ENCODE measurements around the gene NUDT16L1. TPM values are rescaled to one million over a fixed set of nuclear protein-coding genes. Genes with fewer than 3 reads are reported as not detected.
A peak's percentile ranks its signal among the peaks of the same experiment; 100 is the strongest.

The NUDT16L1 gene
- polyA plus RNA-seq, 1 experiment: 25.2 TPM

DNA sequence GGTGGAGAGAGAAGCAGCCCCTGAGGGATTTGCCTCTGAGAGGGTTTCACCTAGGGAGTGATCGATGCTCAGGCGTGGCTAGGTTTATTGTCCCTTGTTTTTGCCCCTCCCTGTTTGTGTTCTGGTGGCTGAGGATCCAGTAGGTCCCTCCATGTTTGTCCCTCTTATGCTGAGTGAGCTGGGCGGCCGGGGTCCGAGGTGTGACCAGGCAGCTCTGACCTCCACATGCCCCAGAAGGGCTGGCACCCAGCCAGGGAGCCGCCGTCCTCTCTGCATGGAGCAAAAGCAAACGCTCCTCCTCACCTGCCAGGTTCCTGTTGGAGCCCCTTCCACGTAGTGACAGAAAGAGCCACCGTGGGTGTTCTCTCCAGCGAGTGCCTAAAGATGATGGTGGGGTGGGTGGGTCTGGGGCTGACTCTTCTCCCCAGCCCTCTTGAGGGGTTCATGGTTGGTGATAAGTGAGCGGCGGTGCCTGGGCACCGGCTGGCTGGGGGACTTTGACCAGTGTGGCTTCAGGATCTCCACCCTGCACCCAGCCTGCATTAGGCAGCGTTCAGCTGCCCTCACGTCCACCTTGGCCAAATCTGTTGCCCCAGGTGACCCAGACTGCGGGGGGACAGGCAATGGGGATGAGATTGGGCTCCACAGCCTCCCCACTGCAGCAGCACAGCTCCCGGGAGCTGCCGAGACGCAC is 14.1 kb upstream of the NUDT16L1 start:
- no peak overlapping the region; the same call in 1 of the 2 replicates for H3K4me3 ChIP-seq (ENCODE audit: low read depth, low read length)
- no peaks in the 10 kb centered on the region; the same call in 1 of the 2 replicates for H3K9me3 ChIP-seq (ENCODE audit: control insufficient read depth, insufficient read depth, low read length)
- no peaks in the 10 kb centered on the region for H3K27me3 ChIP-seq (ENCODE audit: control insufficient read depth, insufficient read depth, low read length)
- POLR2A ChIA-PET: no interaction called here
- no peak for DNase-seq (ENCODE audit: low read depth, low spot score)
- peak overlapping the region; percentile 85 for H3K27ac ChIP-seq (ENCODE audit: low read depth, low read length)
- TF ChIP-seq, protein P1, sequence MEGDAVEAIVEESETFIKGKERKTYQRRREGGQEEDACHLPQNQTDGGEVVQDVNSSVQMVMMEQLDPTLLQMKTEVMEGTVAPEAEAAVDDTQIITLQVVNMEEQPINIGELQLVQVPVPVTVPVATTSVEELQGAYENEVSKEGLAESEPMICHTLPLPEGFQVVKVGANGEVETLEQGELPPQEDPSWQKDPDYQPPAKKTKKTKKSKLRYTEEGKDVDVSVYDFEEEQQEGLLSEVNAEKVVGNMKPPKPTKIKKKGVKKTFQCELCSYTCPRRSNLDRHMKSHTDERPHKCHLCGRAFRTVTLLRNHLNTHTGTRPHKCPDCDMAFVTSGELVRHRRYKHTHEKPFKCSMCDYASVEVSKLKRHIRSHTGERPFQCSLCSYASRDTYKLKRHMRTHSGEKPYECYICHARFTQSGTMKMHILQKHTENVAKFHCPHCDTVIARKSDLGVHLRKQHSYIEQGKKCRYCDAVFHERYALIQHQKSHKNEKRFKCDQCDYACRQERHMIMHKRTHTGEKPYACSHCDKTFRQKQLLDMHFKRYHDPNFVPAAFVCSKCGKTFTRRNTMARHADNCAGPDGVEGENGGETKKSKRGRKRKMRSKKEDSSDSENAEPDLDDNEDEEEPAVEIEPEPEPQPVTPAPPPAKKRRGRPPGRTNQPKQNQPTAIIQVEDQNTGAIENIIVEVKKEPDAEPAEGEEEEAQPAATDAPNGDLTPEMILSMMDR (IDR thresholded peaks at IDR 0.05; ENCODE audit: low read depth, low read length): no peak
- CTCF ChIA-PET: no interaction called here

DNA sequence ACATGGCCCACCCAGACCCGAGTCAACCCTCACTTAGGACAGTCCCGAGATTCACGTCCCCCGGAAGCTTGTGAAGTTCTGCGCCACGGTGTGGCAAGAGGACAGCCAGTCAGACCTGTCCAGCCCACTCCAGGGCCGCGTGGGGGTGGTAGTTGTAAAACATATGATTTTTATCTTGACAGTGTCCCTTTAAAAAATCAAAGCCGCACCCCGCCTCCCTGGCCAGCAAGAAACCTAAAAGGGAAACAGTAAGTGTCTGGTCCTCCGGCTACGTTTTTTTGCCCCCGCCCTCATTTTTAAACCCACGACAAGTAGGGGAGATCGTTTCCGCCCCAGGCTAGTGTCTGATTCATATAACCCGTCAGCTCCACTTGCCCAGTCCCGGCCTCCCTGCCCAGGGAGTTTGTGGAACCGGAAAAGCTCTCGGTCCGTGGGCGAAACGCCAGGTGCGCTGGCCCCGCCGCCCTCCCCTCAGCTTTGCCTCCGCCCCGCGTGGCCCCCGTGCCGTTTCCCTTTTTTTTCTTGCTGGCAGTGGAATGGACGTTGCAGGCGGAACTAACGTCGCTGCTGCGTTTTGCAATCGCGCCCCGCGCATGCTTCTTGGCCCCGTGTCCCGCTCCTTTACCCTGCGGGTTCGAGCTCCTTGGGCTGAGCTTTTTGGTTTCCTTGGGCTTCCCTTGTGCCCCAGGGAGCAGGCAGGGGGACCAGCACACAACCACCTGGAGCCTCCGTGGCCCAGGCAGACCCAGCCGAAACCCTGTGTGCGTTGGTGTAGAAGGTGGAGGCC is 13.3 kb upstream of the NUDT16L1 start:
- ChIA-PET POLR2A (no interaction called here), CTCF (no interaction called here)
- DNase-seq (ENCODE audit: low read depth, low spot score): peak; percentile 36
- no peaks in the 10 kb centered on the region for H3K27me3 ChIP-seq (ENCODE audit: control insufficient read depth, insufficient read depth, low read length)
- TF ChIP-seq, protein P1 (IDR thresholded peaks at IDR 0.05; ENCODE audit: low read depth, low read length): no peak
- no peaks in the 10 kb centered on the region; the same call in 1 of the 2 replicates for H3K9me3 ChIP-seq (ENCODE audit: control insufficient read depth, insufficient read depth, low read length)
- H3K4me3 ChIP-seq (ENCODE audit: low read depth, low read length): peak overlapping the region; percentile 36
- peak overlapping the region; percentile 85 for H3K27ac ChIP-seq (ENCODE audit: low read depth, low read length)

DNA sequence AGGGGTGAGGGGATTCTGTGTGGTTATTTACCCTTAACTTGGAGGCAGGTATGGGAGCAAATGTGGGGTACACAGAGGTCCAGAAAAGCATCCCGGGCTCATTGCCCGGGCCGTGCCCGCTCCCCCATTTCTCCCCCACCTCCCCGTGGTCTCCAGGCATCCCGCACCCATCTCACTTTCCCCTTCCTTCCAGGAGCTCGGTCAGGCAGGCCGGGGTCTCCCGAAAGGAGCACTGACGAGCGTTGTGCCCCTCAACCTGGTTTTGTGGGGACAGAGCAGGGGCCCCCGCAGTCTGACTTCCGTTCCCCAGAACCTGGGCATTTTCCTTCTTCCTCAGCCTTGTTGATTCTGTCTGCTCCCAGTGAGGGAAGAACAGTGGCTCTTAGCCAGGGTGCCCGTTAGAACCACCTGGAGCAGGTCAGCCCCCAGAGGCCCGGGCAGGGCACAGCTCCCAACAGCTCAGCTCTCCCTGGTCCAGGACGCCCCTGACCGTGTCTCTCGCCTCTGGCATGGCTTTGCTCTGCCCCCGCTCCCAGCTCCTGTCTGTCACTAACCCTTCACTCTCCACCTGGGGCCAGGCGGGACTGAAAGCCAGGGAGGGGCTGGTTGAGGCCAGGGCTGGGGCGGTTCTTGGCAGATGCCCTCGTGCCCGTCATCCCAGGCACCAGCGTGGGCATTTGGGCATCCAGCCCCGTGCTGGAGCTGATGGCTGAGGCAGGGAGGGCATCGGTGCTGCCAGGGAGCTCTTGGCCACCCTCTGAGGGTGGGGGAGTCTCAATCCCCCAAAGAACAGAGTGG is 12.5 kb upstream of the NUDT16L1 start:
- peak overlapping the region; percentile 36 for H3K4me3 ChIP-seq (ENCODE audit: low read depth, low read length)
- TF ChIP-seq, protein P1 (IDR thresholded peaks at IDR 0.05; ENCODE audit: low read depth, low read length): no peak
- no peaks in the 10 kb centered on the region; the same call in 1 of the 2 replicates for H3K9me3 ChIP-seq (ENCODE audit: control insufficient read depth, insufficient read depth, low read length)
- H3K27me3 ChIP-seq (ENCODE audit: control insufficient read depth, insufficient read depth, low read length): no peaks in the 10 kb centered on the region
- POLR2A ChIA-PET: no interaction called here
- CTCF ChIA-PET: no interaction called here
- H3K27ac ChIP-seq (ENCODE audit: low read depth, low read length): peak overlapping the region; percentile 85
- no peak for DNase-seq (ENCODE audit: low read depth, low spot score)

DNA sequence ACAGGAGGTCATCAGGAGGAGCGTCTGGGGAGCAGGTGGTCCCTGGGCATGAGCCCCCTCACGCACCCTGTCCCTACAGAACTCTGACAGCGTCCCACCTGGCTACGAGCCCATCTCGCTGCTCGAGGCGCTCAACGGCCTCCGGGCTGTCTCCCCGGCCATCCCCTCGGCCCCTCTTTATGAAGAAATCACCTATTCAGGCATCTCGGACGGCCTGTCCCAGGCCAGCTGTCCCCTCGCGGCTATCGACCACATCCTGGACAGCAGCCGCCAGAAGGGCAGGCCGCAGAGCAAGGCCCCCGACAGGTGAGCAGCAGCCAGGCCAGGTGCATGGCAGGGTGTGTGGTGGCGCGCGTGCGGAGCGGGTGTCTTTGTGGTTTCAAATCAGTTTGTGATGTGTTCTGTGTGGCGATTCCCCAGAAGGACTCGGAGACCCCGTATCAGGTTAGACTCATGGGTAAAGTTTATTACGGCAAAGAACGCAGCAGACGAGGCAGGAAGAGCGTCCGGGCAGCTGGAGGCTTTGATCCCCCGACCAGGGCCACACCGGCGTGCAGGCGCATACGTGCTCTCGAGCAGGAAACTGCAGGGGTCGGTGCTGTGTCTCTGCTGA is 11.8 kb upstream of the NUDT16L1 start:
- Histone ChIP-seq H3K4me3 (ENCODE audit: low read depth, low read length) (no peak overlapping the region), H3K27me3 (ENCODE audit: control insufficient read depth, insufficient read depth, low read length) (no peaks in the 10 kb centered on the region), H3K9me3 (ENCODE audit: control insufficient read depth, insufficient read depth, low read length) (no peaks in the 10 kb centered on the region; the same call in 1 of the 2 replicates), H3K27ac (ENCODE audit: low read depth, low read length) (no peak overlapping the region)
- TF ChIP-seq, protein P1 (IDR thresholded peaks at IDR 0.05; ENCODE audit: low read depth, low read length): no peak
- ChIA-PET POLR2A (no interaction called here), CTCF (no interaction called here)
- no peak for DNase-seq (ENCODE audit: low read depth, low spot score)
